HG02678 (cell line): ENCODE measurements around the gene TCTA.
A peak's percentile ranks its signal among the peaks of the same experiment; 100 is the strongest.

Experiments
- ATAC-seq: cut with Tn5 transposase; IDR thresholded peaks from one replicate; pipeline ENCODE4 v1.9.1; 2021; ENCODE audit warnings: mild to moderate bottlenecking, moderate library complexity; ENCODE audit not compliant: unreplicated experiment

The TCTA gene

GRCh38 chr3:49410066-49410845 is 2.0 kb upstream of the TCTA start:
- no peak for ATAC-seq

- no peak for ATAC-seq
Observed at GRCh38 chr3:49410846-49411534, 1.2 kb upstream of the TCTA start.

DNA sequence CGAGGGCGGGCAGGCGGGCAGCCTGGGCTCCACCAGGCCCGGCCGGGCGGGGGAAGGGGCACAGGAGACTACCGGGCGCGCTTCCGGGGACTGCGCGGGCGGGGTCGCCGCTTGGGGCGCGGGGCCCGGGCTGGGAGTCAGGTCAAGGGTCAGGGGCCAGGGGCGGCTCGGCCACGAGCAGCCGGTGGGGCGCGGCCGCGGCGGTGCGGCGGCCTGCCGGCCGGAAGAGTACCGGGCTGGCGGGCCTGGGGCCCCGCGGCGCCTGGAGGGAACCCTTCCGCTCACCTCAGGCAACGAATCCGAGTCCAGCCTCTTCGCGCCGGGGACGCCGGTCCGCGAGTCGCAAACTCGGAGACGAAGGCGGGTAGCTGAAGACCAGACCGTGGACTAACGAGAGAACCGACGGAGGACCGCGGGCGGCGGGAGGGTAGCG is 672 bp upstream of the TCTA start:
- peak; percentile 21 for ATAC-seq

DNA sequence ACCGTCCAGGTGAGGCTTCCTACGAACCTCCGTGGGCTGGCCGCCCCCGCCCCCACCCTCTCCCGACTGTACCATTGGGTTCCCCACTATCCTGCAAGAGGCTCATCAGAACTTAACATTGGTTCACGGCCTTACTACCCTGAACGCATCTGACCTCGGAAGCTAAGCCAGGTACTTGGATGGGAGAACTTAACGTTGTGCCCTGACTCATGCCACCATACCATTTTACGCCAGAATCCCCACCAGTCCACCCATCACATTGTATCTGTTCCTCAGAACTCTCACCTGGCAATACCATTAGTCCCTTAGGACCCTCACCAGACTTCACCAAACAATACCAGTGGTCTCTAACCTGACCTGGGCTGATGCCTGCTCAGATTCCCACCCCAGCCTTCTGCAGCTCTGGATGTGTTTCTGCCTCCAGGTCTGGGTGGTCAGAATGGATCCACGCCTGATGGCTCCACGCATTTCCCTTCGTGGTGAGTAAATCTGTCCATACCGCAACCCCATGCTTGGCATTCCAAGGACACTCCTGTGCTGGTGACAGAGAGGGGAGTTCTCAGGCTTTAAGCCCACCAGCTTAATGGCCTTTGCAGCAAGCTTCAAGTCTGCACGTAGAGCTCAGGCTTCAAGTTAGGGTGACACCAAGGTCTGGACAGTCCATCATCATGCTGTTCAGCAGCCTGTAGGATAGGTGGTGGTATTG is 562 bp downstream of the TCTA start:
- no peak for ATAC-seq

DNA sequence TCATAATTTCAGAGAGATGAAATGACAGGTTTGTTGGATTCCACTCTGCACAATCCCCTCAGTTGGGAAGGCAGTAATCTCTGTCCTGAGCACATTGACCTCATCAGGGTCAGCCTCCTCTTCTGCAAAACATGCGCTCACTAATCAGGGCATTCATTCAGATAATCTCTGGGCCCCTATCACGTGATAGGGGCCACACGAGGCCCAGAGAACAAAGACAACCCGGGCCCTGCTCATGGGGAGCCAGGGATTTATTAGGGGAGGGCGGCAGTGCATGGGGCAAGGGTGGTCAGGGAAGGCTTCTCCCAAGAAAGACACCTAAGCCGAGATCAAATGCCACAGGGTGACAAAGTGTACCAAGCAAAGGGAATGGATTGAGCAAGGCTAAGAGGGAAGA is 1.1 kb downstream of the TCTA start:
- ATAC-seq: no peak

GRCh38 chr3:49414753-49415152 is 2.5 kb downstream of the TCTA start:
- no peak for ATAC-seq

DNA sequence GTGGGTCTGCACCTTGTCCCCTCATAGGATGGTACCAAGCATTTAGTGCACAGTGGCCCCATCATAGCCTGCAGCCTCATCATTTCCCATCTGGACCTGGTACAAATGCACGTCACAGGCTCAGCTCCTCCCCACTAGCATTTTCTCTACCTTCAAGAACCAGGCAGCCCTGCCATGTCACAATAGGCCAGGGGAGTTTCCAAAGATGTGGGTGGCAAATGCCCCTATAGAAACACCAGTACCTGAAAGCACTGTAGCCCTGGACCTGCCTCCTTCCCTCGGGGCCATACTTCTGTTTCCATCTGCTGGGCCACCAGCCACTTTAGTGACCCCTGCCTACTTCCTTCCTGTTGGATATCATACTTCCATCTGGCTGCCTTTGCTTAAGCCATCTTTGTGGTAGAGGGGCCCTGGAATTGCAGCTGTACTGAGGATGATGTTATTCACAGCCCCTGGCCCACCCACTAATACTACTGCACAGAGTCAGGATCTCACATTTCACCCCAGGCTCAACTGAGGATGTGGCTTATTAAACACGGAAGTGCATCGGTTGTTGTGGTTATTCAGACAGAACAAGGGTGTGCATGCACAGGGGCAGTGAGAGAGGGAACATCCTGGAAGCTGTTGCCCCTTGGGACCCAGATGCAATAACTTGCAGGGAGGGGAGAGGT is 3.8 kb downstream of the TCTA start:
- no peak for ATAC-seq

GRCh38 chr3:49416867-49417266 is 4.6 kb downstream of the TCTA start:
- no peak for ATAC-seq

DNA sequence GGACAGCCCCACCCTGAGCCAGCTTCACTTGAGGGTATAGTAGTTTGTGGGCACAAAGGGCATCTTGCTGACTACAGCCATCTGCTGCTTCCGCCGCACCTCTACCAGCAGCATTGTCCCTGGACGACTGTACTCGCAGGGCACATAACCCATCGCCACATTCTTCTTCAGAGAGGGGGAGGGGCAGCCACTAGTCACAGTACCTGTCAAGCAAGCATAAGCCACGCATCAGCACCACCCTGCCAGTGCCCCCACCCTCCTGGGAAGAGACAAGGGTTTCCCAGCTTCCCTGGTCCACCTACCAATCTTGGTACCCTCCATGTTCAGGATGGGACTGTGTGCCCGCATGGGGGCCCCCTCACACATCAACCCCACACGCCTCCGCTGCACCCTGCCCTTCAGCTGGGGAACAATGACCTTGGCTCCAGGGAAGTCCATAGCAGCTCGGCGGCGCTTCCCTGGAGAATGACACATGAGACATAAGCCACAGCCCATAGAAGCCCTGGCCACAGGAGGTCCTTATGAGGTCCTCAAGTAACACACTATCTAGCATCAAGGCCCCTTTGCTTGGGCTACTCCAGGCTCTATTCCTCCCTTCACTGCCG is 5.4 kb downstream of the TCTA start:
- ATAC-seq: no peak

GRCh38 chr3:49421890-49422378 is 9.7 kb downstream of the TCTA start:
- ATAC-seq: no peak

DNA sequence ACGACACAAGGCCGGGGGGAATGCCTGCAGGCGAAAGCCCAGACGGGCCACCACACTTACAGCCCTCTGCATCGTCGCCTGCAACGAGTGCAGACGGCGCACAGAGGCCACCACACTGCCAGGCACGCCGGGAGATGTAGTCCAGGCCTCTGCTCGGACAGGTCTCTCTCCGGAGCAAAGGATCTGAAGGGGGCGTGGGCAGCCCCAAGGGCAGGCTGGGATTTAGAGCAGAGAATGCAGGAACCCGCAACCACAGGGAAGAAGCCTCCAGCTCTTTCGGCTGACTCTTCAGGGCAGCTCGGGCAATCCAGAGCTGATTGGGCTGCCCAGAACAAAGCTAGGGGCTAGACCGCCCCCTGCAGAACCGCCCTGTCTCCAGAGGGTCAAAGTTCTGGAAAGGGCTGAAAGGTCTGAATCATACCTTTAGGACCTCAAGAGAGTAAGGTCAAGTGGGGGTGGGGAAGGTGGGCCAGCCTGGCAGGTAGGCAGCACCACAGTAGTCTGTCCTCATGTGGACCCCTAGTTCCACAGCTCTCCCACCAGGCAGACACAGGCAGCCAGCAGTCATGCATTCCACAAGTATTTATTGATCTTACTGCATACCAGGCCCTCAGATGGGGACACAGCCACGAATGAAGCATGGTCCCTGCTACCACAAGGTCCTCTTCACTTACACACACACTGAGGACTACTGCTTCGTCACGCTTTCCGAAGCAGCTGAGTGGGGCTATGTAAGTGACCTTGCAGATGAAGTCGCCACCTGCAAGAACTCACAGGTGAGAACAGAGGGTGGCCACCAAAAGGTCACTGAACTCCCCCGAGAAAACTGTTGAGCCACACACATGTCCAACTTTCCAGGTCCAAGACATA is 10.4 kb downstream of the TCTA start, which contains the start of gene AMT:
Gene AMT (minus strand): TSS at position 95 of the 870 bp plus-strand sequence. CDS start 23 bp downstream, at position 72.
- ATAC-seq: no peak

DNA sequence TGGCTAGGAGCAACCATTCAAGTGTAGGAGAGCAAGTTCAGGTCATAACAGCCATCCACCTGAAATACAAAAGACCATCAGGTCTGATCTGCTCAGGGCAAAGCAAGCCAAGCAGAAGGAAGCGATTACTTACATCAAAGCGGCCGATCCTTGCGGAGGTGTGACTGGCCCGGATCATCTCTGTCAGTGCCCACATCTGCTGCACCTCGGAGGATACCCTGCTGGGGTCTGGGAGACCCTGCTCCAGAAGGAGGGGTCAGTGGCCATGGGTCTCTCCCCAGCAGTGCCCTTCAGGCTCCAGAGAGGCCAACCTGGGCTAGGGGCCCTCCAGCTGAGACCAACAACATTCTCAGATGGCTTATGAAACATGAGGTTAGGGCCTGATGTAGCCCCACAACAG is 12.6 kb downstream of the TCTA start:
- ATAC-seq: no peak

- no peak for ATAC-seq
Observed at GRCh38 chr3:49427586-49427985, 15.4 kb downstream of the TCTA start.

DNA sequence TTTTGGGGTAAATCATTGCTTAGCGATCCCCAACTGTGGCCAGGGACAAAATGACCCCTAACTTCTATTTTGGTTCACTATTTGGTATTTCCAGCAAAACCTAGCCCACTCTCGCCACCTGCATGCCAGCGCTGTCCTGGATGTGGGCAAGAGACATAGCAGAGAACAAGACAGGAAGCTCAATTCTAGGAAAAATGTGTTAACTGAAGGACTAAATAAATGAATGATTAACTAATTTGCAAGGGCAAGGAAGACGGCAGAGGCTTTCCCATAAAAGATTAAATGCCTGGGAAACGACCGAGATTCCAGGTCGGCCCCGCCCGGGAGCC is 16.5 kb downstream of the TCTA start:
- no peak for ATAC-seq

DNA sequence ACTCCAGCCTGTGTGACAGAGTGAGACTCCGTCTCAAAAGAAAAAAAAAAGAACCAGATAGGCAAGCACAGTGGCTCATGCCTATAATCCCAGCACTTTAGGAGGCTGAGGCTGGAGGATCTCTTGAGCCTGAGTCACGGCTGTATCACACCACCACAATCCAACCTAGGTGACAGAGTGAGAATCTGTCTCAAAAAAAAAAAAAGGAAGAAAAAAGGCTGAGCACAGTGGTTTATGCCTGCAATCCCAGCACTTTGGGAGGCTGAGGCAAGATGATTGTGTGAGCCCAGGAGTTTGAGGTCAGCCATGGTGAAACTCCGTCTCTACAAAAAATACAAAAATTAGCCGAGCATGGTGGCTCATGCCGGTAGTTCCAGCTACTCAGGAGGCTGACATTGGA is 22.5 kb downstream of the TCTA start:
- ATAC-seq: no peak

- no peak for ATAC-seq
Observed at GRCh38 chr3:49445391-49445790, 33.2 kb downstream of the TCTA start.

GRCh38 chr3:49453621-49454020 is 41.4 kb downstream of the TCTA start:
- no peak for ATAC-seq

GRCh38 chr3:49454458-49454857 is 42.2 kb downstream of the TCTA start:
- ATAC-seq: no peak

DNA sequence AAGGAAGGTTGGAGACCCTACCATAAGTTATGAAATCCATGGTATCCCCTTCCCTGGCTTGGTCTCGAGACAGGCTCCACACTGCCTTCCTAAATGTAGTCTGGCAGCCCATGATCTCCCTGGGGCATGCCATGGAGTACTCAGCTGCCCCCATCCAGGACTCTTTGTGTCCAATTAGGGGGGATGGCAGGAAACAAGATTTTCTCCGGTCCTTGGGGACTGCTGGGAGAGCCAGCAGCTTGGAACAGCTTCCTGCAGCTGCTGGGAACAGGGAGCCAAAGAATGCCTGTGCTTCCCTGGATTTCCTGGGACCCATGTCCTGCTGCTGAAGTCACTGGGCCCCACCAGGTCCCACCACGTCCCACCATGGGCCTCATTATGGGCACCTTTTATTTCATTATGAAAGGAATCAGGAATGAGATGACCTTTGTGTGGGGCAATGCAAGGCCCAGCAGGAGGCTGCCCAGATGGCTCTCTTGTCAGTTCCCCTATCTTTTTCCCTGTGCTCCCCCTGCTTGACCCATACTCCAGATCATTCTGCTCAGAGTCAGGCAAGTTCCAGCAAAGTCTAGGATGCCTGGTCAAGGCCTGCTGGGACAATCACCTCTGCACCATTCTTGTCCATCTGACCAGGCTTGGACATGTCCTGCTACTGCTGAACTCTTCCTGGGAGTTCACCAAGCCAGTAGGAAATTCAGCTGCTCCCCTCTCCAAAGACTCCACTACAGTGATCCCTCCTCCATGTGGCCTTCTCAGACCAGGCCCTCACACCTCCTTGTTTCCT is 42.9 kb downstream of the TCTA start:
- ATAC-seq: no peak
